Thyroid gland (tissue), 4 donors: ENCODE data around the gene COL9A3. TPM values are rescaled to one million over a fixed set of nuclear protein-coding genes. Genes with fewer than 3 reads are reported as not detected.

ENCODE experiments used
- DNase-seq, 2 donors: peaks; one replicate each; pipeline ENCODE4 v3.0.0-alpha.2; 2019
- H3K27ac ChIP-seq, 3 donors: fragments of 200-600 bp; sonication (generic); 1 replicate in 2 of 3; 2 replicates in 1 of 3; pipeline ENCODE4 v1.5.1; 2016 to 2019; ENCODE audit warnings: mild to moderate bottlenecking in 1 of 3, moderate library complexity in 1 of 3
- H3K27me3 ChIP-seq: fragments of 200-600 bp; sonication (generic); one replicate; pipeline ENCODE4 v1.5.1; 2019
- H3K36me3 ChIP-seq, 2 donors: fragments of 200-600 bp; sonication (generic); one replicate each; pipeline ENCODE4 v1.5.1; 2016 to 2019
- H3K4me1 ChIP-seq, 2 donors: fragments of 200-600 bp; sonication (generic); one replicate each; pipeline ENCODE4 v1.5.1; 2017 to 2019
- H3K4me3 ChIP-seq, 3 donors: fragments of 200-600 bp; sonication (generic); replicated peaks in 1 of 3; 1 replicate in 2 of 3; 2 replicates in 1 of 3; pipeline ENCODE4 v1.5.1; 2016; ENCODE audit warnings: mild to moderate bottlenecking in 1 of 3
- H3K9me3 ChIP-seq: fragments of 200-600 bp; sonication (generic); one replicate; pipeline ENCODE4 v1.5.1; 2017
- CTCF ChIP-seq, 6 experiments: fragments of 200-600 bp in 3 of 6; fragments of 450-650 bp in 3 of 6; sonication (generic) in 3 of 6; IDR thresholded peaks; one replicate each; pipeline ENCODE4 v1.5.1; 2016 to 2019; ENCODE audit warnings: antibody characterized with exemption in 6 of 6, mild to moderate bottlenecking in 2 of 6, inconsistent platforms in 1 of 6, moderate library complexity in 1 of 6
- POLR2A ChIP-seq, 2 donors: fragments of 450-650 bp; IDR thresholded peaks; one replicate each; pipeline ENCODE4 v1.6.1; 2017; ENCODE audit warnings: antibody characterized with exemption in 2 of 2, mild to moderate bottlenecking in 2 of 2, moderate library complexity in 1 of 2
- WGBS, 2 donors: methylation state at CpG; one replicate each; pipeline ENCODE4 v1.1.5; 2017; 5-methylcytosine and 5-hydroxymethylcytosine counted together
- intact Hi-C: fragments of 100-400 bp; cut with DNase I; formaldehyde crosslinking; loops from one replicate; pipeline ENCODE4 v1.15.1; 2023
- total RNA-seq, 4 donors: library from RNA; depleted of rRNA; stranded (reverse); fragments of >200 nt; gene quantifications; one replicate each; pipeline ENCODE4 v1.2.3, GENCODE V29; 2016

COL9A3 gene
- total RNA-seq, 4 donors from 2014 or later: 5.3 to 113 (median 62.8) TPM

- intact Hi-C loops: no loop called here
- 88 to 94% methylated on average over 18 to 24 of the region's 24 CpGs for WGBS, 2 donors
- peaks cover 17 to 34% of the 10 kb centered on the region in 2 donors for H3K4me1 ChIP-seq
- no peak overlapping the region for H3K27ac ChIP-seq
- no peaks in the 10 kb centered on the region for H3K36me3 ChIP-seq
- H3K27me3 ChIP-seq: no peaks in the 10 kb centered on the region
- TF ChIP-seq POLR2A (IDR thresholded peaks at IDR 0.05) (no peak), CTCF (IDR thresholded peaks at IDR 0.05) (no peak)
- no peak overlapping the region for H3K4me3 ChIP-seq
- no peaks in the 10 kb centered on the region for H3K9me3 ChIP-seq
- DNase-seq: no peak
Measured at GRCh38 chr20:62776035-62776691, 40.7 kb upstream of the COL9A3 start.

GRCh38 chr20:62776692-62777527 lies 39.9 kb upstream of the COL9A3 start:
- WGBS, 2 donors: 69 to 74% methylated on average over 12 to 13 of the region's 14 CpGs
- Histone ChIP-seq H3K36me3 (no peaks in the 10 kb centered on the region), H3K27ac (no peak overlapping the region), H3K4me3 (no peak overlapping the region), H3K9me3 (no peaks in the 10 kb centered on the region), H3K4me1 (peaks cover 17 to 27% of the 10 kb centered on the region in 2 donors), H3K27me3 (no peaks in the 10 kb centered on the region)
- intact Hi-C loops: no loop called here
- DNase-seq: peak in 1 of 2 donors; percentile 20
- no peak for TF ChIP-seq POLR2A (IDR thresholded peaks at IDR 0.05)

GRCh38 chr20:62777528-62777830 lies 39.4 kb upstream of the COL9A3 start:
- Histone ChIP-seq H3K4me1 (peaks cover 13 to 21% of the 10 kb centered on the region in 2 donors), H3K4me3 (no peak overlapping the region), H3K27ac (no peak overlapping the region), H3K27me3 (no peaks in the 10 kb centered on the region), H3K9me3 (no peaks in the 10 kb centered on the region), H3K36me3 (no peaks in the 10 kb centered on the region)
- no peak for DNase-seq
- intact Hi-C loops: no loop called here
- no peak for TF ChIP-seq POLR2A (IDR thresholded peaks at IDR 0.05)
- no peak for TF ChIP-seq CTCF (IDR thresholded peaks at IDR 0.05)
- WGBS, 2 donors: 90 to 94% methylated on average over 6 to 8 of the region's 8 CpGs

GRCh38 chr20:62778058-62778457 lies 38.8 kb upstream of the COL9A3 start:
- H3K36me3 ChIP-seq: no peaks in the 10 kb centered on the region
- no peaks in the 10 kb centered on the region for H3K27me3 ChIP-seq
- H3K27ac ChIP-seq: no peak overlapping the region
- no peak for DNase-seq
- intact Hi-C loops: no loop called here
- H3K9me3 ChIP-seq: no peaks in the 10 kb centered on the region
- H3K4me1 ChIP-seq: peaks cover 8 to 15% of the 10 kb centered on the region in 2 donors
- WGBS, 2 donors: 80 to 89% methylated on average over 2 to 5 of the region's 9 CpGs
- TF ChIP-seq POLR2A (IDR thresholded peaks at IDR 0.05) (no peak), CTCF (IDR thresholded peaks at IDR 0.05) (no peak)
- H3K4me3 ChIP-seq: no peak overlapping the region

DNA sequence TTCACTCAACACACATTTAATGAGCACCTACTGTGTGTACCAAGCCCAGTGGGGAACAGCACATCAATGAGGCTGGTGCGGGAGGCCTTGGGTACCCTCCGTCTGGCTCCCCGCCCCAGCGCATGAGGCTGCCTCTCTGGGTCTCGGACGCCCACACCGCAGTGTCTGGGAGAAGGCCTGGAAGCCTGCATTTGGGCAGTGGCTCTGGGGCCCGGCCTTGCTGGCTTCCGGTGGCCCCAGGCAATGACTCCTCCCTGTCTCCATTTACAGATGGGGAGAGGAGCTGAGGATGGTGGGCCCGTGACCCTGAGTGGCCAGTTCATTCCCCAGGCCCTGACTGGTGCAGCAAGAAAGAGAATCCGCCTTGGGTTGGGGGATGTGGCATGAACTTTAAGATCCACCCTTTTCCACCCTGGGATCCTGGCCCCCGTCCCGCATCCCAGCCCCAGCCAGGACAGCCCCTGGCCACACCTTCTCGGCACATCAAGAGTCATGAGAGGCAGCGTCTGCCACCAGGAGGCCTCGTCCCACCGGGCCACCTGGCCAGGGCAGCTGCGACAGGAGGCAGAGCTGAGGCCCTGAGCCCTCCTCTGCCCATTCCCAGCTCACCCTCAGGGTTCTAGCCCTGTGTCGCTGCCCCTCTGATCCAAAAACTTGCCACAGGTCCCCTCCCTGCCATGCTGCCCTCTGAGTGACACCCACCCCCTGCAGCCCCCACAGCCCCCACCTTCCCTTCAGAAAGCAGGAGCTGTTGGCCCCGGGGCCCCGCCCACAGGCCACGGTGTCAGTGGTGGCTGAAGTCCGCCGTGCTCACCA lies 38.0 kb upstream of the COL9A3 start:
- Histone ChIP-seq H3K27me3 (no peaks in the 10 kb centered on the region), H3K4me3 (no peak overlapping the region), H3K9me3 (no peaks in the 10 kb centered on the region), H3K36me3 (no peaks in the 10 kb centered on the region), H3K27ac (no peak overlapping the region), H3K4me1 (peaks cover 2 to 8% of the 10 kb centered on the region in 2 donors)
- intact Hi-C loops: no loop called here
- TF ChIP-seq POLR2A (IDR thresholded peaks at IDR 0.05) (no peak), CTCF (IDR thresholded peaks at IDR 0.05) (no peak)
- 77 to 90% methylated on average over 14 to 19 of the region's 24 CpGs for WGBS, 2 donors
- DNase-seq: no peak
